Loucy (cell line): ENCODE measurements around the gene AVPR2.

Source experiments
- H2AFZ ChIP-seq: fragments of 200-600 bp; sonication (generic); 2 replicates; pipeline ENCODE4 v1.6.0; 2016; ENCODE audit warnings: antibody characterized with exemption, mild to moderate bottlenecking, low read length, moderate library complexity
- H3F3A ChIP-seq: fragments of 200-600 bp; 2 replicates; pipeline ENCODE4 v1.6.0; 2016; ENCODE audit warnings: antibody characterized with exemption, low read depth, mild to moderate bottlenecking
- H3K27me3 ChIP-seq: fragments of 200-600 bp; sonication (generic); 2 replicates; pipeline ENCODE4 v1.6.1; 2014; ENCODE audit warnings: low read length, mild to moderate bottlenecking; ENCODE audit not compliant: insufficient read depth, poor library complexity, severe bottlenecking
- H3K36me3 ChIP-seq: fragments of 200-600 bp; sonication (generic); 2 replicates; pipeline ENCODE4 v1.6.1; 2016; ENCODE audit warnings: low read length; ENCODE audit not compliant: insufficient read depth
- H3K4me1 ChIP-seq: fragments of 200-600 bp; sonication (generic); 2 replicates; pipeline ENCODE4 v1.5.1; 2014; ENCODE audit warnings: low read length, mild to moderate bottlenecking; ENCODE audit not compliant: insufficient read depth, poor library complexity, severe bottlenecking
- H3K4me2 ChIP-seq: fragments of 200-600 bp; sonication (generic); 2 replicates; pipeline ENCODE4 v1.6.0; 2014; ENCODE audit warnings: antibody characterized with exemption, low read length, low read depth, mild to moderate bottlenecking; ENCODE audit not compliant: poor library complexity, severe bottlenecking
- H3K4me3 ChIP-seq: fragments of 200-600 bp; sonication (generic); 2 replicates; pipeline ENCODE4 v1.5.1; 2014; ENCODE audit warnings: low read length, mild to moderate bottlenecking, mixed read lengths; ENCODE audit not compliant: poor library complexity, severe bottlenecking
- H3K79me2 ChIP-seq: fragments of 200-600 bp; sonication (generic); 2 replicates; pipeline ENCODE4 v1.6.1; 2014; ENCODE audit warnings: low read length; ENCODE audit not compliant: insufficient read depth
- H3K9ac ChIP-seq: fragments of 200-600 bp; sonication (generic); 2 replicates; pipeline ENCODE4 v1.6.0; 2014; ENCODE audit warnings: mild to moderate bottlenecking, low read depth, low read length, moderate library complexity; ENCODE audit not compliant: poor library complexity, severe bottlenecking
- H3K9me2 ChIP-seq: fragments of 200-600 bp; sonication (generic); replicated peaks from 2 replicates; pipeline ENCODE4 v1.6.1; 2016; ENCODE audit warnings: low read depth, low read length, mixed read lengths
- H3K9me3 ChIP-seq: fragments of 200-600 bp; sonication (generic); 2 replicates; pipeline ENCODE4 v1.6.1; 2014; ENCODE audit warnings: mild to moderate bottlenecking, antibody characterized with exemption, low read length, low read depth; ENCODE audit not compliant: insufficient read depth
- H4K20me1 ChIP-seq: fragments of 200-600 bp; sonication (generic); 2 replicates; pipeline ENCODE4 v1.6.0; 2014; ENCODE audit warnings: antibody characterized with exemption, low read length, mild to moderate bottlenecking; ENCODE audit not compliant: insufficient read depth, poor library complexity, severe bottlenecking
- CTCF ChIP-seq: fragments of 200-600 bp; sonication (generic); conservative IDR thresholded peaks from 2 replicates; pipeline ENCODE4 v1.5.1; 2014; ENCODE audit warnings: mild to moderate bottlenecking, antibody characterized with exemption, low read length
- EZH2phosphoT487 ChIP-seq: fragments of 200-600 bp; IDR thresholded peaks from 2 replicates; pipeline ENCODE4 v1.6.1; 2018; ENCODE audit warnings: antibody characterized with exemption, mild to moderate bottlenecking, moderate library complexity, borderline replicate concordance

The AVPR2 gene

GRCh38 chrX:153934148-153934761 is 29.8 kb downstream of the AVPR2 start:
- TF ChIP-seq CTCF (no peak), EZH2phosphoT487 (no peak)
- H3K4me1 ChIP-seq, result peaks cover 8% of the 10 kb centered on the region
- H3K9me3 ChIP-seq, result no peaks in the 10 kb centered on the region
- no peaks in the 10 kb centered on the region for H3K27me3 ChIP-seq
- H3K9me2 ChIP-seq, result no peaks in the 10 kb centered on the region
- no peaks in the 10 kb centered on the region for H4K20me1 ChIP-seq
- peaks cover 44% of the 10 kb centered on the region for H3K79me2 ChIP-seq
- H3K36me3 ChIP-seq, result no peaks in the 10 kb centered on the region
- no peak overlapping the region for H2AFZ ChIP-seq
- peak overlapping the region; percentile 81 for H3K4me3 ChIP-seq
- peak overlapping the region; percentile 89 for H3K4me2 ChIP-seq
- H3K9ac ChIP-seq, result peak overlapping the region; percentile 81
- H3F3A ChIP-seq, result no peaks in the 10 kb centered on the region

GRCh38 chrX:153934762-153935325 is 30.4 kb downstream of the AVPR2 start, which contains the start of gene NAA10:
Gene NAA10, minus strand, starts transcription at chrX:153935037. Its CDS starts 133 bp downstream, at chrX:153934904.
- H3K4me1 ChIP-seq, result peaks cover 5% of the 10 kb centered on the region
- no peaks in the 10 kb centered on the region for H3K9me2 ChIP-seq
- H3K4me3 ChIP-seq, result peak within 1 kb of the TSS; percentile 81
- H2AFZ ChIP-seq, result no peak within 1 kb of the TSS
- TF ChIP-seq CTCF (no peak), EZH2phosphoT487 (no peak)
- no peaks in the 10 kb centered on the region for H3F3A ChIP-seq
- H3K79me2 ChIP-seq, result peaks cover 40% of the 10 kb centered on the region
- no peaks in the 10 kb centered on the region for H3K36me3 ChIP-seq
- peak within 1 kb of the TSS; percentile 81 for H3K9ac ChIP-seq
- no peaks in the 10 kb centered on the region for H4K20me1 ChIP-seq
- H3K27me3 ChIP-seq, result no peaks in the 10 kb centered on the region
- no peaks in the 10 kb centered on the region for H3K9me3 ChIP-seq
- peak within 1 kb of the TSS; percentile 89 for H3K4me2 ChIP-seq

GRCh38 chrX:153935326-153935851 is 30.9 kb downstream of the AVPR2 start:
- Histone ChIP-seq H3K9me3 (no peaks in the 10 kb centered on the region), H3K4me3 (peak overlapping the region; percentile 52), H3K27me3 (no peaks in the 10 kb centered on the region), H3K4me1 (peaks cover 5% of the 10 kb centered on the region), H3K9me2 (no peaks in the 10 kb centered on the region), H3K4me2 (peak overlapping the region; percentile 56), H4K20me1 (no peaks in the 10 kb centered on the region), H3K9ac (no peak overlapping the region), H3K79me2 (peaks cover 39% of the 10 kb centered on the region), H3K36me3 (no peaks in the 10 kb centered on the region), H2AFZ (no peak overlapping the region), H3F3A (no peaks in the 10 kb centered on the region)
- TF ChIP-seq EZH2phosphoT487 (no peak), CTCF (no peak)
